GM12891 (cell line): ENCODE data around the gene RBX1.
A peak's percentile ranks its signal among the peaks of the same experiment; 100 is the strongest.

Experiments used
- DNase-seq: peaks from one replicate; pipeline ENCODE4 v3.0.0; 2011; ENCODE audit warnings: low spot score; ENCODE audit not compliant: insufficient read length
- FAIRE-seq: peaks from 2 replicates; lab custom pipeline; 2011; peaks lifted over from hg19 to GRCh38; lab: Jason Lieb, UNC
- PAX5 ChIP-seq: IDR thresholded peaks from 2 replicates; pipeline ENCODE4 v1.6.1; 2011; ENCODE audit warnings: low read length, moderate library complexity, mild to moderate bottlenecking; ENCODE audit not compliant: insufficient read depth, severe bottlenecking
- POLR2A ChIP-seq: IDR thresholded peaks from 2 replicates; pipeline ENCODE4 v1.6.1; 2011; ENCODE audit warnings: low read depth, low read length, control low read depth
- POLR2AphosphoS5 ChIP-seq: IDR thresholded peaks from 2 replicates; pipeline ENCODE4 v1.6.1; 2011; ENCODE audit warnings: low read depth, low read length, control low read depth
- POU2F2 ChIP-seq: IDR thresholded peaks from 2 replicates; pipeline ENCODE4 v1.6.1; 2011; ENCODE audit warnings: low read depth, mild to moderate bottlenecking, control low read depth, low read length, moderate library complexity
- SPI1 ChIP-seq: IDR thresholded peaks from 2 replicates; pipeline ENCODE4 v1.6.1; 2011; ENCODE audit warnings: low read depth, low read length, control low read depth
- TAF1 ChIP-seq: IDR thresholded peaks from 2 replicates; pipeline ENCODE4 v1.6.1; 2011; ENCODE audit warnings: low read depth, low read length, control low read depth

RBX1 gene

DNA sequence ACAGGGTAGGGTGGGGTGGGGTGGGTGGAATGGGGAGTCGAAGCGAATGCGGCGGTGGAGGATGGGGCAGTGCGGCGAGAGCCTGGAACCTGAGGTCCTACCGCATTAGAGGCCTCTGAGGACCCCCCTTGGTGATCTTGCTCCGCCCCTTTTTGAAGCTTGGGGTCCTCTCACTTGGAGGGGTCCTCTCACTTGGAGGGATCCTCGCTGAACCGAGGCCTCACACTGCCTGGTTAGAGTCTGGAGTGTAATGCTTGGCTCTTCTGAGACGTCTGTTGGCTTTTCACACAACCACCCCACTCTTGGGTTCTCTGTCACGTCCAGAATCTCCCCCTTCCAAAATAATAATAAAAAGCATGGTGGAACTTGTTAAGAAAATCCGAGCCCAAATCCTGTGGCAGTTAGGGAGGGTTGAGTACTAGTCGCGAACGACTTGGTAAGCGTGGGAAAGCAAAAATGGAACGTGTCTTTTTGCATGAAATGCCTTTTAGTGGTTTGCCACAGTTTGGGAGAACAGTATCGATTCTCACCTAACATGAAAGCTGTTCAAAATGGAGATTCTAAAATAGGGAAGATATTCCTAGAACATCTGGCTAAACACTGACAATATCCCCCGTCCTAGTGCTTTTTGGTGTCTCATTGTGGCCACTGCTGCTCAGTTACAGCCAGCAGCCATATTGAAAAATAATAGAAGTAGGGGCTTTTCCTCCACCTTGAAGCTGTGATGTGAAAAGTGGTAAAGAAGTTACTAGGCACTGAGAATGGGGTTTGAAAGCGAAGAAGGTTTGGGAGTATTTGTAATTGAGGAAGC is 822 bp downstream of the RBX1 start:
- TF ChIP-seq POLR2A, result 0 out of 2 replicates have a peak, but pooled peaks have one; percentile 30
- TF ChIP-seq SPI1, result 0 out of 2 replicates have a peak, but pooled peaks have one; percentile 8
- TF ChIP-seq TAF1, result peak; percentile 79
- TF ChIP-seq POU2F2, result no peak
- no peak; the same call in 1 of the 2 replicates for TF ChIP-seq POLR2AphosphoS5
- TF ChIP-seq PAX5, result no peak
- FAIRE-seq (no peak), DNase-seq (no peak)

DNA sequence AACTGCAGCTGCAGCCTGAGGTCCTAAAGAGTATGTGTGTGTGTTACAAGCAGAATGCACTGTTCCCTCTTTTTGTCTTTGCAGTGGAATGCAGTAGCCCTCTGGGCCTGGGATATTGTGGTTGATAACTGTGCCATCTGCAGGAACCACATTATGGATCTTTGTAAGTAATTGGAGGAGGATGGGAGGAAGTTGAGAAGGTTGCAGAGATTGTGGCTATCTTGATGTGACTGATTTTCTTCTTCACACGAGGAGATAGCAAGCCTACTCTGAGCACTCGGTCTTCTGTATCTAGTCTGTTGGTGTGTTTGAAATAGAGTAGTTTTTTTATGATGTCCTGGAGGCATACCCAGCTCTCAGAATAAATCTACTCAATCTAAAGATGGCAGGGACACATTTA is 2.3 kb downstream of the RBX1 start:
- TF ChIP-seq POLR2A, result no peak
- TF ChIP-seq TAF1, result no peak
- TF ChIP-seq POU2F2, result no peak
- no peak for TF ChIP-seq PAX5
- TF ChIP-seq POLR2AphosphoS5, result no peak
- no peak for TF ChIP-seq SPI1
- DNase-seq (no peak), FAIRE-seq (no peak)

DNA sequence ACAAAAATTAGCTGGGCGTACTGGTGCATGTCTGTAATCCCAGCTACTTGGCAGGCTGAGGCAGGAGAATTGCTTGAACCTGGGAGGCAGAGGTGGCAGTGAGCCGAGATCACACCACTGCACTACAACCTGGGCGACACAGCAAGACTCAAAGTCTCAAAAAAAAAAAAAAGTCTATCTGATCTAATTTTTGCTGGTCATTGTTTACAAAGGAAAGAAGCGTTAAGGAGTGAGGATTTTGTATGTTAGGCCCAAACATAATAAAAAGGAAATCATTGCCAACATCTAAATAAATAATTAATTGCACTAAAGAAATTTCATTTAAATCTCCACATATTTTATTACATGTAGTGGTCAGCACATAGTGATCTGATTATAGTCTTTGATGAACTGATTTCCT is 2.9 kb downstream of the RBX1 start:
- no peak for DNase-seq
- no peak for FAIRE-seq
- TF ChIP-seq TAF1 (no peak), POLR2A (no peak), POU2F2 (no peak), PAX5 (no peak), SPI1 (no peak), POLR2AphosphoS5 (no peak)

DNA sequence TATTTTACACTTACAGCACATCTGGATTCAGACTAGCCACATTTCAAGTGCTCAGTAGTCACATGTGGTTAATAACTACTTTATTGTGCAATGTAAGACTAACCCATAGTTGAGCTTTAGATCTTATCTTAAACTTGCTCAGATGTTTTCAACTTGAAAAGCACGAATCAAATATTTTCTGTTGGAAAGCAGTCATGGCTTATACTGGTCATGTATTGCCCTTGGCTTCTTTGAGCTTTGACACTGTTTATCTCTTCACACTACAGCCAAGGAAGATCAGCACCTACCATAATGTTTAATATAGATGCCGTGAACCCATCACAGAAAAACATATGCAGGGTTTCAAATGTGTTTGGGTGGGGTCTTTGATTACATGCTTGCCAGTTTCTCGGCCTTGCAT is 4.4 kb downstream of the RBX1 start:
- TF ChIP-seq PAX5 (no peak), POLR2A (no peak), TAF1 (no peak), POU2F2 (no peak), POLR2AphosphoS5 (no peak), SPI1 (no peak)
- no peak for FAIRE-seq
- DNase-seq, result no peak

DNA sequence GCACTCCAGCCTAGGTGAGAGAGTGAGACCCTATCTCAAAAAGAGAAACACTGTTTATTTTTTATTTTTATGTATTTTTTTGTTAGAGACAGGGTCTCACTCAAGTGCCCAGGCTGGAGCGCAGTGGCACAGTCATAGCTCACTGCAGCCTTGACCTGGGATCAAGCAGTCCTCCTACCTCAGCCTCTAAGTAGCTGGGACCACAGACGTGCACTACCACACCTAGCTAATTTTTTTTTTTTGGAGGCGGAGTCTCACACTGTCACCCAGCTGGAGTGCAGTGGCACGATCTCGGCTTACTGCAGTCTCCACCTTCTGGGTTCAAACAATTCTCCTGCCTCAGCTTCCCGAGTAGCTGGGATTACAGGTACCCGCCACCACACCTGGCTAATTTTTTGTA is 6.4 kb downstream of the RBX1 start:
- DNase-seq (no peak), FAIRE-seq (no peak)
- TF ChIP-seq SPI1 (no peak), POU2F2 (no peak), PAX5 (no peak), TAF1 (no peak), POLR2A (no peak), POLR2AphosphoS5 (no peak)

DNA sequence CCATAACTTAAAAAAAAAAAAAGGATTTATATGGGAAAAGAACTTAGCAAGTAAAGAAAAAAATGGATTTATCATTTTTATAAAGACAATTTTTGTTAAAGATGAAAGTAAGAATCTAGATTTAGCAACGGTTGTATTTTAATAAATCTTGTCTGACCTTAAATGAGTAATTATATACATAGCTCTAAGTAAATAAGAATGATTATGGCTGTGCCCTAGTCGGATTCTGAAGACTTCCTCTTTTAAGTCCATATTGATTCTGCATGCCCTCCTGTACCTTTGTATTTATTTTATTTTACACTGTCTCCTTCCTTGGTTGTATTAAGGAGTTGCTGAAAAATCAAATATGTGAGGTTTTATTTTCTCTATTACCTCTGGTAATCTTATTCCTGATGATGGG is 7.1 kb downstream of the RBX1 start:
- FAIRE-seq, result no peak
- TF ChIP-seq PAX5 (no peak), POLR2AphosphoS5 (no peak), POLR2A (no peak), SPI1 (no peak), POU2F2 (no peak), TAF1 (no peak)
- DNase-seq, result no peak

DNA sequence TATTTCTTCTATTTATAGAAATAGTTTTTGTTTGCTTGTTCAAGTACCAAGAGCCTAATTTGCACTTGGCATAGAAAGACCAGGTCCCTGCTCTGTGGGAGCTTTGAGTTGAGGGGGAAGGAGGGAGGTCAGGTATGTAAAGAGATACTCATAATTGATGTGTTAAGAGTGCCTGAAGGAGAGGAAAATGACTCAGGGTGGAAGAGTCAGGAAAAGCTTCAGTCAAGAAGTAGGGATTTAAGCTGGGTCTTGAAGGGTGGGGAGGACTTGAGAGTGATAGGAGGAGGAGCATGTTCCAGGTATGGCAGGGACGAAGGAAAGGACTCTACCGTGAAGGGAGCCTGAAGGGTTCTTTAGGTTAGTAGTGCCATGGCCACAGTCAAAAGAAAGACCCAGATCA is 9.0 kb downstream of the RBX1 start:
- TF ChIP-seq PAX5, result no peak
- DNase-seq, result no peak
- FAIRE-seq, result no peak

DNA sequence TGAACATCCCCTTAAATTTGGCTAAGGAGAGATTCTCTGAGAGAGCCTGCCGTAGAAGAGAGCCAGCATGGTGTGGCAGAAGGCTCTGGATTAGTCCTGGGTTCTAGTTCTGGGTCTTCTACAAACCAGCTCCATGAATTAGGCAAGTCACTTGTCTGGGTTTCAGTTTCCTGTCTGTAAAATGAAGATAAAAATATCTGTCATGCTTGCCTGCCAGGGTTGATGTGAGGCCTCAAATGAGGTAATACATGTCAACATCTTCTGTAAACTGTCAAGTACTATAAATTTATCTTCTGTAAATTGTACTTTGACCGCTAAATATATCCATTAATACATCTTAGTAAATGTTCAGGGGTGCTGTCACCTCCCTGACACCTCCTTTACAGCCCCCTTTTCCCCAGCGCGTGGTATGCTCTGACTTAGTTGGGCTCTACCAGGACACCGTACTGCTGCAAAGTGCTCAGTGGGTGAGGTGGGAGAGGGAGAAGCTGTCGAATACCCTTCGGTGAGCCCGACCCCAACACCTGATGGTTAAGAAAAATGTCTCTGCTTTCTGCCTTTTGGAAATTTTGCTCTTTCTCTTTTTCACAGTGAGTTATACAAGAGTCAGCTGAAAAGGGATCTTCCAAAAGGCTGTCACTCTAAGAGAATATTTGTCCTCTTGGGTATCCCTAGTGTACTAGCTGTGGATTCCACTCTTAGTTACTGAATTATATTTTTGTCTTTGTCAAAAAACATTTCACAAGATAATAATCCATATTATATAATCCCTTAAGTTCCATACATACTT is 15.0 kb downstream of the RBX1 start:
- no peak for TF ChIP-seq POU2F2
- no peak for TF ChIP-seq POLR2AphosphoS5
- no peak for TF ChIP-seq POLR2A
- no peak for TF ChIP-seq TAF1
- no peak for TF ChIP-seq SPI1
- no peak for TF ChIP-seq PAX5
- FAIRE-seq (peak; percentile 71), DNase-seq (no peak)

DNA sequence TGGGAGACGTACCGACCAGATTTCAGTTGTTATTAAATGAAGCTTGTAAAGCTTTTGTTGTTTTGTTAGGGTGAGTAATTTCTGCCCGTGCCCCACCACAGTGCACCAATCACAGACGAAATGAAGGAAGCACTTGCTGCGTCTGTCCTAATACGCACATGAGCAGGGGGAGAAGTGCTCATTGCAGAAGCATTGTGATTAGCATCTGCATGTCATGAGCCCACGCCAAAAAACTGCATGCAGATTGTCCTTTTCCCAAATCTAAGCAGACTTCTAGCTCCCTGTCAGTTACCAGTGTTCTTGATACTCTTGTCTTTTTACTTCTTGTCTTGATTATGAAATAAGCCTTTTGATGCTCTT is 15.5 kb downstream of the RBX1 start:
- FAIRE-seq (no peak), DNase-seq (no peak)
- TF ChIP-seq POLR2A, result no peak
- no peak for TF ChIP-seq POU2F2
- no peak for TF ChIP-seq PAX5
- no peak for TF ChIP-seq TAF1
- TF ChIP-seq POLR2AphosphoS5, result no peak
- no peak for TF ChIP-seq SPI1

DNA sequence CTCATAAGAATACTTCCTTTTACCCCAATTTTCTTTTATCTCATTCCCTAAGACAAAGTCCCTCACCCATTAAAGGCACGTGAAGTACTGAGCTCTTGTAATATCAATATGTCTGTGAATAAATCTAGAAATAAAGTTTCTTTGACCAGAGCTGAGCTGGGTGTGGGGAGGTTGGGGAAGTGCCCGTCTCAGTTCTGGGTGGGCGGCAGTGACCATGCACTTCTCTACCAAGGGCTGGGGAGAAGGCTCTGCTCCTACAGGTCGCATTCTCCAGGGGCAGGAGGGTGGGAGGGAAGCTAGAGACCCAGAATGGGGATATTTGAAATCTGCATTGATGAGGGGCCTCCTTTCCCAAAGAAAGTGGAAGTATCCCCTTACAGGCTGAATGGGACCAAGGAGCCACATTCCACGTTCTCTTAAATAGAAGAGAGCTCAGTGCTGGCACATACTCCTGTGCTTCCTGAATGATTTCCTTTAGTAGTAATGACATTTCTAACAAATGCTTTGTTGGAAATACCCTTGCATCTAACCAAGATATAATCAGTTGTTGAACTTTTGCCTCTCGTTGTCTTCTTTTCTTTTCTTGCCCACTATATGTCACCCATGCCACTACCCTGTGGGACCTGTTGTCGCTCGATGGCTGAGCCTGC is 16.1 kb downstream of the RBX1 start:
- no peak for TF ChIP-seq SPI1
- no peak for TF ChIP-seq POLR2AphosphoS5
- TF ChIP-seq POLR2A, result no peak
- TF ChIP-seq PAX5, result no peak
- TF ChIP-seq POU2F2, result no peak
- no peak for TF ChIP-seq TAF1
- FAIRE-seq (no peak), DNase-seq (no peak)

DNA sequence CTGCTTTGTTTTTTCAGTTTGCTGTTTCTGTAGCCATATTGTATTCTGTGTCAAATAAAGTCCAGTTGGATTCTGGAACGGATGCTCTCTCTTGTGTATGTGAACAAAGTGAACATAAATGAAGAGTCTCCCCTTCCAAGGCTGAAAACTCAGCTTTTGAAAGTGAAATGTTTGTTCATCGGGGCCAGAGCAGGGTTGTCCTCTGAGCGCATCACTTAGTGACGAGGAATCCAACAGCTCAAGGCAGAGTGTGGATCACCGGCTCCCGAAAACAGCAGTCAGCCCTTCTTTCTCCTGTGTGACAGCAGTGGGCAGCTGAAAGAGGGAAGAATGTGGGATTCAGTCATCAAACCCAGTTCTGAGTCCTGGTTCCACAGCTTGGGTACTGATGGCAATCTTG is 21.4 kb downstream of the RBX1 start:
- TF ChIP-seq TAF1, result no peak
- TF ChIP-seq PAX5, result no peak
- no peak for TF ChIP-seq SPI1
- TF ChIP-seq POLR2AphosphoS5, result no peak
- no peak for TF ChIP-seq POLR2A
- TF ChIP-seq POU2F2, result no peak
- DNase-seq, result no peak

More for the DNA sequence above, 21.4 kb downstream of the RBX1 start:
- FAIRE-seq, result no peak
